Measurements from ENCODE around the gene SMIM20. TPM values are rescaled to one million over a fixed set of nuclear protein-coding genes. Genes with fewer than 3 reads are reported as not detected.

Gene SMIM20
- total and polyA plus RNA-seq, 9 of the 15 experiments (the other 6 are each of a cell fraction or from before 2014, with no cell fraction given): 25.1 to 51.0 (median 38.9) TPM

DNA sequence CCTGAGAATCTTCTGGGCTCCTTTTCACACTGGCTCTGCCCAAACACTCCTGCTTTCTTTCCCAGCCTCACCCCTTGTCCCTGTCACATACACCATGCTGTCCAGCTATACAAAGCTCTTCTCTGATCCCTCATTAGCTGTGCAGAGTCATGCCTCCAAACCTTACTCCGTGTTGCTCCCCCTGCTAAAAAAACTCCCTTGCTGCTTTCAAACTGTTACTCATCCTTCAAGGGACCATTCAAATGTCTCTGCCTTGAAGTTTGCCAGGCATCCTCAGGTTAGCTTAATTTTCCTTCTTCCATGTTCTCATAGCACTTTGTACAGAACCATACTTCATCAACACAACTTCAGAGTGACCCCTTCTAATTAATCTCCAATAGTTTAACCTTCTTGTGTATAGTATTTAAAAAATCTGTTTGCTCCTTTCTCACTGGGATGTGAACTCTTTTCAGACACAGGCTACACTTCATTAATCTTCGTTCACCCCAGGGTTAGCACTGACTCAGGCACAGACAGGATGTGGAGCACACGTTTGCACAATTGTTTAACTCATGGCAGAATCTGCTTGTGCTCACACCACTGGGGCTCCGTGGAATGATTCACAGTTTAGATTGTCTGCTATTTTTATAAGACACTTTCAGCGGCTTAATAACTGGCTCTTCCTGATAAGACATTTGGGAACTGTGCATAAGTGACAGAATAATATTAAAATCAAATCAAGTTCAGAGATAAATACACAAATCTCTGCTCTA is 29.8 kb upstream of the SMIM20 start (continued):
- TF ChIP-seq, protein P1, sequence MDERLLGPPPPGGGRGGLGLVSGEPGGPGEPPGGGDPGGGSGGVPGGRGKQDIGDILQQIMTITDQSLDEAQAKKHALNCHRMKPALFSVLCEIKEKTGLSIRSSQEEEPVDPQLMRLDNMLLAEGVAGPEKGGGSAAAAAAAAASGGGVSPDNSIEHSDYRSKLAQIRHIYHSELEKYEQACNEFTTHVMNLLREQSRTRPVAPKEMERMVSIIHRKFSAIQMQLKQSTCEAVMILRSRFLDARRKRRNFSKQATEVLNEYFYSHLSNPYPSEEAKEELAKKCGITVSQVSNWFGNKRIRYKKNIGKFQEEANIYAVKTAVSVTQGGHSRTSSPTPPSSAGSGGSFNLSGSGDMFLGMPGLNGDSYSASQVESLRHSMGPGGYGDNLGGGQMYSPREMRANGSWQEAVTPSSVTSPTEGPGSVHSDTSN (CRISPR knock-in tag; IDR thresholded peaks at IDR 0.05; ENCODE audit: low read depth): no peak
- TF ChIP-seq, protein P1 (tag; conservative IDR thresholded peaks at IDR 0.05; ENCODE audit: low read depth): no peak

DNA sequence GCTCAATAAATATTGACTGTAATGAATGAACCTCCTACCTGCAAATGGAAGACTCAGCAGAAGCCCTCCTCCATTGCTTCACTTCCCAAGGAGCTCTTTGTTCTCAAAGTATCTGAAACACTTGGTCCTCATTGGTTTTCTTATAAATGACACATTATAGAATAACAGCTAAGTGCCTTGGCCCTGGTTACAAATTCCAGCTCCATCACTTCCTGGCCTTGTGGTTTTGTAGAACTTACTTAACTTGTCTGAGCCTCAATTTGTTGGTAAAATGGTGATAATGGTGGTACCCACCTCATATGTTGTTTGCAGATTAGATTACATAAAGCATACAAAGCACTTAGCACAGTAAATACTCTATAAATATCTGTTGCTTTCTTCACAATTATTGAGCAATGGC is 25.2 kb upstream of the SMIM20 start:
- no TSS peak for BruUV-seq (replicated peaks)
- Histone ChIP-seq H3K4me1 (replicated peaks in 1 of 2; ENCODE audit: control insufficient read depth in 2 of 2, insufficient read depth in 2 of 2, low read length in 2 of 2) (no peaks in the 10 kb centered on the region), H3K9me3 (replicated peaks; ENCODE audit: control insufficient read depth, insufficient read depth, low read depth, low read length) (no peaks in the 10 kb centered on the region), H3K27me3 (ENCODE audit: control insufficient read depth in 2 of 2, insufficient read depth in 2 of 2, low read length in 2 of 2) (peaks cover 33 to 34% of the 10 kb centered on the region in 2 experiments), H4K20me1 (replicated peaks; ENCODE audit: control insufficient read depth, insufficient read depth, low read length) (no peaks in the 10 kb centered on the region), H3K9me1 (ENCODE audit: control insufficient read depth, insufficient read depth, low read length) (no peaks in the 10 kb centered on the region), H3K27ac (ENCODE audit: extremely low read depth, low read depth, low read length) (no peak overlapping the region), H3K79me2 (ENCODE audit: control insufficient read depth, insufficient read depth, low read length) (no peaks in the 10 kb centered on the region), H3K9ac (ENCODE audit: insufficient read depth in 1 of 2, low read depth in 2 of 2, low read length in 2 of 2) (no peak overlapping the region), H3K4me3 (no peak overlapping the region), H3K4me2 (ENCODE audit: insufficient read depth, low read length) (no peak overlapping the region), H3K36me3 (ENCODE audit: control insufficient read depth, insufficient read depth, low read length) (no peaks in the 10 kb centered on the region), H2AFZ (ENCODE audit: low read depth, low read length) (no peak overlapping the region)
- ChIA-PET POLR2A (interaction anchor here (0.9 kb wide), 1 partner anchor 15 kb away, joined by 3 read pairs; no protein-coding TSS in a partner anchor), CTCF (ENCODE audit: low intra/inter-chr PET ratio) (no interaction called here)
- FAIRE-seq: no peak
- TF ChIP-seq RFX7 (CRISPR knock-in tag; IDR thresholded peaks at IDR 0.05): no peak
- TF ChIP-seq FOXK2 (conservative IDR thresholded peaks at IDR 0.05 in 1 of 2, IDR thresholded peaks at IDR 0.05 in 1 of 2; ENCODE audit: low read depth in 2 of 2): no peak
- TF ChIP-seq, protein P2, sequence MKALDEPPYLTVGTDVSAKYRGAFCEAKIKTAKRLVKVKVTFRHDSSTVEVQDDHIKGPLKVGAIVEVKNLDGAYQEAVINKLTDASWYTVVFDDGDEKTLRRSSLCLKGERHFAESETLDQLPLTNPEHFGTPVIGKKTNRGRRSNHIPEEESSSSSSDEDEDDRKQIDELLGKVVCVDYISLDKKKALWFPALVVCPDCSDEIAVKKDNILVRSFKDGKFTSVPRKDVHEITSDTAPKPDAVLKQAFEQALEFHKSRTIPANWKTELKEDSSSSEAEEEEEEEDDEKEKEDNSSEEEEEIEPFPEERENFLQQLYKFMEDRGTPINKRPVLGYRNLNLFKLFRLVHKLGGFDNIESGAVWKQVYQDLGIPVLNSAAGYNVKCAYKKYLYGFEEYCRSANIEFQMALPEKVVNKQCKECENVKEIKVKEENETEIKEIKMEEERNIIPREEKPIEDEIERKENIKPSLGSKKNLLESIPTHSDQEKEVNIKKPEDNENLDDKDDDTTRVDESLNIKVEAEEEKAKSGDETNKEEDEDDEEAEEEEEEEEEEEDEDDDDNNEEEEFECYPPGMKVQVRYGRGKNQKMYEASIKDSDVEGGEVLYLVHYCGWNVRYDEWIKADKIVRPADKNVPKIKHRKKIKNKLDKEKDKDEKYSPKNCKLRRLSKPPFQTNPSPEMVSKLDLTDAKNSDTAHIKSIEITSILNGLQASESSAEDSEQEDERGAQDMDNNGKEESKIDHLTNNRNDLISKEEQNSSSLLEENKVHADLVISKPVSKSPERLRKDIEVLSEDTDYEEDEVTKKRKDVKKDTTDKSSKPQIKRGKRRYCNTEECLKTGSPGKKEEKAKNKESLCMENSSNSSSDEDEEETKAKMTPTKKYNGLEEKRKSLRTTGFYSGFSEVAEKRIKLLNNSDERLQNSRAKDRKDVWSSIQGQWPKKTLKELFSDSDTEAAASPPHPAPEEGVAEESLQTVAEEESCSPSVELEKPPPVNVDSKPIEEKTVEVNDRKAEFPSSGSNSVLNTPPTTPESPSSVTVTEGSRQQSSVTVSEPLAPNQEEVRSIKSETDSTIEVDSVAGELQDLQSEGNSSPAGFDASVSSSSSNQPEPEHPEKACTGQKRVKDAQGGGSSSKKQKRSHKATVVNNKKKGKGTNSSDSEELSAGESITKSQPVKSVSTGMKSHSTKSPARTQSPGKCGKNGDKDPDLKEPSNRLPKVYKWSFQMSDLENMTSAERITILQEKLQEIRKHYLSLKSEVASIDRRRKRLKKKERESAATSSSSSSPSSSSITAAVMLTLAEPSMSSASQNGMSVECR (CRISPR knock-in tag; IDR thresholded peaks at IDR 0.05): no peak
- TF ChIP-seq FOXJ3 (CRISPR knock-in tag; IDR thresholded peaks at IDR 0.05): no peak
- no peak for TF ChIP-seq ZNF695 (CRISPR knock-in tag; IDR thresholded peaks at IDR 0.05)
- no peak for TF ChIP-seq ZNF121 (CRISPR knock-in tag; conservative IDR thresholded peaks at IDR 0.05)
- no peak for TF ChIP-seq ZNF408 (CRISPR knock-in tag; IDR thresholded peaks at IDR 0.05; ENCODE audit: low read depth)
- no peak for TF ChIP-seq GATAD2A (IDR thresholded peaks at IDR 0.05)
- no peak for TF ChIP-seq ZNF212 (CRISPR knock-in tag; IDR thresholded peaks at IDR 0.05)
- TF ChIP-seq TRIM28 (IDR thresholded peaks at IDR 0.05): no peak
- DNase-seq (ENCODE audit: extremely low read depth in 1 of 4, low spot score in 3 of 4): no peak
- intact Hi-C loops (cut with micrococcal nuclease) (no loop called here), in situ Hi-C loops (cut with MboI) (no loop called here)
- no peak for ATAC-seq
